GM12801 (cell line): ENCODE data around the gene MICAL2.

Experiments used
- TF ChIP-seq, protein P1 (sequence below): IDR thresholded peaks from one replicate; pipeline ENCODE4 v1.5.1; 2011; ENCODE audit warnings: control low read depth; ENCODE audit not compliant: insufficient read length; ENCODE audit errors: extremely low read depth

MICAL2 gene

DNA sequence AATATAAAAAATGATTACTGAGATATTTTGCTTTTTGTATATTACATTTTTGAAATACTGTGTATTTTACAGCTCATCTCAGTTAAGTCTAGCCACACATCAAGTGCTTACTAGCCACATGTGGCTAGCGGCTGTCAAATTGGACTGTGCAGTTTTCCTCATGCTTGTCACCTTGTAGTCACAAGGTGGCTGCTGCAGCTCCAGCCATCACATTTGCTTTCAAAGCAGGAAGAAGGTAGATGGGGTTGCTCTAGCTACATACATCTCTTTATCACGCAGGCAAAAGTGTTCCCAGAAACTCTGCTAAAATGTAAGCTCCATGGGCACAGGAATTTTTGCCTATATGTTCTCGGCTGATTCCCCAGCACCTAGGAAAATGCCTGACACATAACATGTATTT lies 61.5 kb downstream of the MICAL2 start:
- TF ChIP-seq, protein P1, sequence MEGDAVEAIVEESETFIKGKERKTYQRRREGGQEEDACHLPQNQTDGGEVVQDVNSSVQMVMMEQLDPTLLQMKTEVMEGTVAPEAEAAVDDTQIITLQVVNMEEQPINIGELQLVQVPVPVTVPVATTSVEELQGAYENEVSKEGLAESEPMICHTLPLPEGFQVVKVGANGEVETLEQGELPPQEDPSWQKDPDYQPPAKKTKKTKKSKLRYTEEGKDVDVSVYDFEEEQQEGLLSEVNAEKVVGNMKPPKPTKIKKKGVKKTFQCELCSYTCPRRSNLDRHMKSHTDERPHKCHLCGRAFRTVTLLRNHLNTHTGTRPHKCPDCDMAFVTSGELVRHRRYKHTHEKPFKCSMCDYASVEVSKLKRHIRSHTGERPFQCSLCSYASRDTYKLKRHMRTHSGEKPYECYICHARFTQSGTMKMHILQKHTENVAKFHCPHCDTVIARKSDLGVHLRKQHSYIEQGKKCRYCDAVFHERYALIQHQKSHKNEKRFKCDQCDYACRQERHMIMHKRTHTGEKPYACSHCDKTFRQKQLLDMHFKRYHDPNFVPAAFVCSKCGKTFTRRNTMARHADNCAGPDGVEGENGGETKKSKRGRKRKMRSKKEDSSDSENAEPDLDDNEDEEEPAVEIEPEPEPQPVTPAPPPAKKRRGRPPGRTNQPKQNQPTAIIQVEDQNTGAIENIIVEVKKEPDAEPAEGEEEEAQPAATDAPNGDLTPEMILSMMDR: no peak

DNA sequence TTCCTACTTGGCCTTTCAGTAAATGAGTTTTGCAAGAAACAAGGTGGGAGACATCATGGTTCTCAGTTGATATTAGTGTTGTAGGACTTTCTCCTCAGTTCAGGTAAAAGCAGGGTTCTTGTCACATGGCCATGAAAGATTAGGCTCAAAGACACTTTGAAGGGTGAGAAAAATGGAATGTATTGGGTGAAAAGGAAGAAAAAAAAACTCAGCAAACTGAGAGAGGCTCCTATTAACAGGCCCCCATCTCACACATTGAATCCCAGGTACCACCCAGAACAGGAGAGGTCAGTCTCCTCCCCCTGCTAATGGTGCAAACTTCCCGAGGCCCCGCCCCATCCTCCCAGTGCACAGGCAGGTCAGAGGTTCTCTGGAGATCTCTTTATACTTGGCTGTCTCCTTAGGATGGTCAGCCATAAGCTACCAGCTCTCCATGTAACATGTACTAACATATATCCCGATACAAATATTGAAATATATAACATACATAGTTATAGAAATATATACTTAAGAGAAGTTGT lies 62.2 kb downstream of the MICAL2 start:
- TF ChIP-seq, protein P1: no peak

DNA sequence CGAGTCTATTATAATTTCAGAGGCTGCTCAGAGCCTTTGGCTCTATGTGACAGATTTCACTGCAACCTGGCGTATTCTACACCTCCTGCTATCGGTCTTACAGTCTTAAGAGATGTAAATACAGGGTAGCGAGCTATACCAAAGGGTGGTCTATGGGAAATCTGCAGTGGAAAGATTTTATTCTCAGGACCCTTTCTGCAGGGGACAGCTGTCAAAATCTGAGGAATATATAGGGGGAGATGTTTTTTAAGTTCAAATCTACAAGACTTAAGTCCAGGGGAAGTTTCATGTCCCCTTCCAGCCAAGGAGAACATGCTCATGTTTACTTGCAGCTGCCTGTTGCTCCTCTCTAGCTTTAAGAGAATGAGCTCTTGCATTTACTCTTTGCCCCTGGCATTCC lies 62.7 kb downstream of the MICAL2 start:
- TF ChIP-seq, protein P1: no peak

DNA sequence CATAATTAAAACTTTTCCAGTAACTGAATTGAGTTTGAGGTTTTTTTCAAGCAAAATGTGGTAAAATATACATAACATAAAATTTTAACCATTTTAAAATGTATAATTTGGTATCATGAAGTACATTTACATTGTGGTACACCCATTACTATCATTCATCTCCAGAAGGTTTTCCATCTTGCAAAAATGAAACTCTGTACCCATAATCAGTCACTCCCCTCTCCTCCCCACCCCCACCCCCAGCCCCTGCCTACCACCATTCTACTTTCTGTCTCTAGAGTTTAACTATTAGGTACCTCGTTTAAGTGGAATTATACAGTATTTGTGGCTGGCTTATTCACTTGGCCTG lies 63.7 kb downstream of the MICAL2 start:
- TF ChIP-seq, protein P1: no peak

DNA sequence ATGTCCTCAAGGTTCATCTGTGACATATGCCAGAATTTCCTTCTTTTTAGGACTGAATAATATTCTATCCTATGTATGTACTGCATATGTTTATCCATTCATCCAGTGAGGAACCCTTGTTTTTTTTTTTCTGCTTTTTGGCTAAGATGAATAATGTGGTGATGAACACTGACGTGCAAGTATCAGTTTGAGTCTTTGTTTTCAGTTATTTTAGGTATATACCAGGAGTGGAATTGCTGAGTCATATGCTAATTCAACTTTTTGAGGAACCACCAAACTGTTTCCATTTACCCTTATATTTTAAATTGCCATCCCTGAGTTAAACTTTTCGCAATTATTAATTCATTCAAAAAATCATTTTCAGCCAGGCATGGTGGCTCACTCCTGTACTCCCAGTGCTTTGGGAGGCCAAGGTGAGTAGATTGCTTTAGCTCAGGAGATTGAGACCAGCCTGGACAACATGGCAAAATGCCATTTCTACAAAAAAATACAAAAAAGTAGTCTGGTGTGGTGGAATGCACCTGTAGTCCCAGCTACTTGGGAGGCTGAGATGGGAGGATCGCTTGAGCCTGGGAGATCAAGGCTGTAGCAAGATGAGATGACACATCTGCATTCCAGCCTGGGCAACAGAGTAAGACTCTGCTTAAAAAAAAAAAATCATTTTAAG lies 64.2 kb downstream of the MICAL2 start:
- TF ChIP-seq, protein P1: no peak

DNA sequence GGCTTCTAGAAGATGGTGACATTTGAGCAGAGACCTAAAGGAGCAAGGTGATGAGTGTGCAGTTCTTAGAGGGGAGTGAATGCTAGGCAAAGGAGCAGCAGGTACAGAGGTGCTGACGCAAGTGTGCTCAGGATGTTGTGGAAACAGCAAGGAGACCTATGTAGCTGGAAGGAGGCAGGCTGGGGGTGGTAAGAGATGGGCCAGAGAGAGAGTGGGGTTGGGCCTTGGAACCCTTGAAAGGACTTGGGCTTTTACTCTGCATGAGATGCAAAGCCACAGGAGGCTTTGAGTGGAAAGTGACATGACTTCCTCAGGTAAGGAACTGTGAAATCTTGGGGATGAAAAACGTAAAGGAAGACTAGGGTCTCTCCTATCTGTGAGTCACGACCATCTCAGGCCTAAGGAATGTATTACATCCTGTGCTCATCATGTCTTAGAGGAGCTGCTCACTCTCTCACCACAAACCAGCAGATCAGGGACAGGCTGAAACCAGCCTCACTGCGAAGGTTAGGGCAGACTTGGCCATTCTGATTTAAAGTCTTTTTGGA lies 65.4 kb downstream of the MICAL2 start:
- TF ChIP-seq, protein P1: no peak

DNA sequence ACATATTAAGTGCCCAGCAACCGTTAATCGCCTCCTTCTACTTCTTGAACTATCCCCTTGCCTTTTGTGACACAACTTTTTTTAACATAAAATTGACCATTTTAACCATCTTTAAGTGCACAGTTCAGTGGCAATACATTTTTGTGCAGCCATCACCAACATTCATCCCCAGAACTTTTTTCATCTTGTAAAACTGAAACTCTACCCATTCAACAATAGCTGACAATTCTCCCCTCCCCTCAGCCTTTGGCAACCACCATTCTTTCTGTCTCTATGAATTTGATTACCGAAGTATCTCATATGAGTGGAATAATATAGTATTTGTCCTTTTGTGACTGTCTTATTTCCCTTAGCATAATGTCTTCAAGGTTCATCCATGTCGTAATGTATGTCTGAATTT lies 66.0 kb downstream of the MICAL2 start:
- TF ChIP-seq, protein P1: no peak
